Cardiac septum (tissue), 1 donor: ENCODE measurements around the gene LIG3. TPM values are rescaled to one million over a fixed set of nuclear protein-coding genes. Genes with fewer than 3 reads are reported as not detected.

Experiments used
- total RNA-seq: library from RNA; stranded (reverse); fragmentation: NEBNext Ultra II Directional; extraction: Animal tissue kit (Norgen Biotek cat#: 25700); gene quantifications from one replicate; pipeline ENCODE4 v1.2.1, GENCODE V29; 2021
- donor health status: DM: no; HTN: no; CAD: no.

The LIG3 gene
- total RNA-seq, 1 donor from 2014 or later: 20.1 TPM

Other genes with a start within 250 kb of the LIG3 start
- 2.2 TPM for gene CCT6B, start 19.1 kb upstream of the LIG3 start, total RNA-seq
- gene ZNF830, start 19.0 kb upstream of the LIG3 start, total RNA-seq: 8.7 TPM
- 15.5 TPM for gene RFFL, start 83.2 kb downstream of the LIG3 start, total RNA-seq
- gene RAD51D, start 139.3 kb downstream of the LIG3 start, total RNA-seq: 6.5 TPM
- not detected for gene FNDC8, start 141.1 kb downstream of the LIG3 start, total RNA-seq
- 3.8 TPM for gene NLE1, start 161.8 kb downstream of the LIG3 start, total RNA-seq
- 259 TPM for gene UNC45B, start 167.3 kb downstream of the LIG3 start, total RNA-seq
- not detected for gene SLC35G3, start 213.9 kb downstream of the LIG3 start, total RNA-seq